Measurements from ENCODE around the gene MBOAT7.
"Not testable (repeated sequence)": the region's sequence is repeated elsewhere in the genome, so short reads cannot be mapped to it uniquely, and the experiment has no call there.

MBOAT7 gene

GRCh38 chr19:54208784-54209057 lies 19.3 kb upstream of the MBOAT7 start:
- no peak for DNase-seq

- DNase-seq: peak; percentile 100
Measured at GRCh38 chr19:54207983-54208783, 18.8 kb upstream of the MBOAT7 start.

GRCh38 chr19:54207676-54207982 lies 18.2 kb upstream of the MBOAT7 start:
- DNase-seq: peak; percentile 89

- DNase-seq: not testable (repeated sequence)
Measured at GRCh38 chr19:54207193-54207592, 17.8 kb upstream of the MBOAT7 start.

GRCh38 chr19:54206831-54207177 lies 17.4 kb upstream of the MBOAT7 start:
- no peak for DNase-seq

GRCh38 chr19:54206030-54206830 lies 16.9 kb upstream of the MBOAT7 start:
- DNase-seq: no peak

GRCh38 chr19:54204767-54205468 lies 15.5 kb upstream of the MBOAT7 start:
- no peak for DNase-seq

- DNase-seq: no peak
Measured at GRCh38 chr19:54203151-54203611, 13.8 kb upstream of the MBOAT7 start.

- DNase-seq: no peak
Measured at GRCh38 chr19:54201980-54202379, 12.6 kb upstream of the MBOAT7 start.

- no peak for DNase-seq
Measured at GRCh38 chr19:54201172-54201701, 11.9 kb upstream of the MBOAT7 start.

GRCh38 chr19:54199401-54199800 lies 10.0 kb upstream of the MBOAT7 start:
- no peak for DNase-seq

- DNase-seq: peak; percentile 43
Measured at GRCh38 chr19:54197121-54197520, 7.7 kb upstream of the MBOAT7 start.

- no peak for DNase-seq
Measured at GRCh38 chr19:54196536-54196935, 7.2 kb upstream of the MBOAT7 start.

GRCh38 chr19:54194463-54194862 lies 5.1 kb upstream of the MBOAT7 start:
- DNase-seq: not testable (repeated sequence)

GRCh38 chr19:54193011-54193410 lies 3.6 kb upstream of the MBOAT7 start:
- no peak for DNase-seq

- DNase-seq: no peak
Measured at GRCh38 chr19:54191811-54192453, 2.6 kb upstream of the MBOAT7 start.

GRCh38 chr19:54191011-54191810 lies 1.8 kb upstream of the MBOAT7 start, which contains the start of gene TSEN34:
Gene TSEN34 (plus strand): TSS chr19:54191308. CDS start chr19:54191365, 57 bp downstream.
- DNase-seq: peak; percentile 91

GRCh38 chr19:54190503-54191010 lies 1.2 kb upstream of the MBOAT7 start:
- DNase-seq: peak; percentile 100

- peak; percentile 100 for DNase-seq
Measured at GRCh38 chr19:54189735-54190502, 539 bp upstream of the MBOAT7 start.

- DNase-seq: peak; percentile 82
Measured at GRCh38 chr19:54188215-54188871, 1.0 kb downstream of the MBOAT7 start.
